KOPT-K1 (cell line): ENCODE data around the gene HIP1R.

Source experiments
- H3K27ac ChIP-seq: fragments of 200-600 bp; sonication (generic); 2 replicates; pipeline ENCODE4 v1.5.1; 2016; ENCODE audit warnings: antibody characterized with exemption, mild to moderate bottlenecking, low read depth, low read length; ENCODE audit not compliant: poor library complexity, severe bottlenecking
- H3K36me3 ChIP-seq: fragments of 200-600 bp; sonication (generic); 2 replicates; pipeline ENCODE4 v1.5.1; 2017; ENCODE audit warnings: antibody characterized with exemption, mild to moderate bottlenecking, low read length, moderate library complexity; ENCODE audit not compliant: insufficient read depth
- H3K9me3 ChIP-seq: fragments of 200-600 bp; sonication (generic); 2 replicates; pipeline ENCODE4 v1.5.1; 2017; ENCODE audit warnings: antibody characterized with exemption, low read length, mild to moderate bottlenecking; ENCODE audit not compliant: insufficient read depth, poor library complexity, severe bottlenecking

The HIP1R gene

DNA sequence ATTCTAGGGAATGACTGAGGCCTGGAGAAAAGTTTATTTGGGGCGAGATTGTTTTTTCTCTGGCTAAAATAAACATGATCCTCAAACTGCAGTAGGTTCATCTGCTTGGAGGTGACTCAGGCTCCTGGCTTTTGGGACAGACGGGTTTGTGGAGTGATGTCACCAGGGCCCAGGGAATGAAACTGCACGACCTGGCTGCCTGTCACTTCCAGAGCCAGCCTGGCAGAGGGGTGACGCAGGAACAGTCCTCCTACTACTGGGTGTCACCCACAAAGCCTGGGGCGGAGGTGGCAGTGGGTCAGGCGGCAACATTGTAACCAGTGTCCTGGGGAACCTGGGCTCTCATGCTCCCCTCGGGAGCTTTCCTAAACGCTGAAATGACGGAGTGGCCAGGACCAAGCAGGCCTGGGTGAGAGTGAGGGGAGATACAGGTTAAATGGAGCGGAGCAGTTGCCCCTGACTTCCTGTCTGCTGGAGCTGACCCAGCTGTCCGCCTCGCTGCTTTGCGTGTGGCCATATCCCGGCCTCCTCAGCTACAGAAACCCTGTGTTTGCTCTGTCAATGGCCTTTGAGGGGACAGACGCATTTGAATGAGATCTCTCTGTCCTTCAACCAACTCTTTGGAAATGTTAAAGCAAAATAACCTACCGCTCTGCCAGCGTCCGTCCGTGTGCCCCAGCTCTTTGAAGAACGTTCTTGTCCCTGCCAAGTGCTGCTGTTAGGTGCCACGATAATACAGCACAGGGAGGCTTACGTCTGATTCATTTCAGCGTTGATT lies 6.5 kb downstream of the HIP1R start:
- no peak overlapping the region for H3K27ac ChIP-seq
- H3K36me3 ChIP-seq = peaks cover 15% of the 10 kb centered on the region; the same call in 1 of the 2 replicates
- H3K9me3 ChIP-seq = no peaks in the 10 kb centered on the region

DNA sequence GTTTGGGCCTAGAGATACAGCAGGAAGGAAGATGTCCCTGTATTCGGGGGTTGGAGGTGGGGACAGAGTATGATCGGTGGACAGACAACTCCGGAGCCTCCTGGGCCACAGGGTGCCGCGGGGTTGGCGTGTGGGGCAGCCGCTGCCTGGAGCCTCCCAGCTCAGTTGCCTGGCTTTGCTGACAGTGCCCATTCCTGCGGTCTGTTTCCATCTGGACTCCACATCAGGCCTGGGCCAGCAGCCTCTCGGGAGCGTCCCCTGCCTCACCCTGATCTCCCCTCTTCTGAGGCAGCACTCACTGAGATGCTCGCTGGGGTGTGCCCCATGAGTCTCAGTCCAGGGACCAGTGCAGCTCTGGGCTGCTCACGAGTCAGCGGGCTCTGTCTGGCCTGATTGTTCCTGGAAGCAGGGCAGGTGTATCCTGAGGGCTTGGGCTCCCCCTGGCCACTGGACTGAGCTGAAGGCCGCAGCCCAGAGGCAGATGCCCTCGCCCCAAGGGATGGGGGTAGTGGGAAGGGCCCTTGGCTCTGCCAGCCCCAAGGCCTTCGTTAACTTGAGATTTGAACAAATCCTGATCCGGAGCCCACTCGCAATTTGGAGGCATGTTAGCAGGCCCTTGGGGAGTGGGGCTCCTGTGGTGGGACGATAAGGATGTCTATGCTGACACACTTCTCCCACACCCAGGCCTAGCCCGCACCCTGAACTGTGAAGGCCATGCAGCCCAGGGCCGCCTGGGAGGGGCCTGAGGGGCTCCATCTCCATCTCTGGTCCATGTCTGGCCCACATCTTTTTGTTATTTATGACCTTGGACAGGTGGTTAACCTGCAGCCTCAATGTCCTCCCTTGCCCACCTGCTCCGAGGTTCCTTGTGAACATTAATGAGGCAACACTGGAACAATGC lies 7.5 kb downstream of the HIP1R start:
- Histone ChIP-seq H3K36me3 (peaks cover 15% of the 10 kb centered on the region; the same call in 1 of the 2 replicates), H3K9me3 (no peaks in the 10 kb centered on the region), H3K27ac (no peak overlapping the region)

DNA sequence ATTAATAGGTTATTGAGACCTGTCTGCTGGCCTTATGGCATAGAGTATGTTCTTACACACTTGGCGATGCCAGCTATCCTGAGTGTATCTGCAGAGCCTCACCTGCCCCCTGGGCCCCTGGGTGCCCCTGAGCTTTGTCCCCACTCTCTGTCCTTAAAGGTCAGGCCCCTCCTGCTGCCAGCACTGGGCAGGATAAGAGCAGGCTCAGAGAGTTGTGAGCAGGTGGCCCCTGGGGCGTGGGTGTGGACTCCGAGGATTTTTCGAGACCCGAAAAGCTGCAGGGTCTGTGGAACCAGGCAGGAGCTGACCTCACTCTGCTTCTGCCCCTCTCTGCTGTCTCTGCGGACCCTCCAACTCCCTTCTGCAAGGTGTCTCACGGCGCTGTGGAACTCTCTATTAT lies 8.2 kb downstream of the HIP1R start:
- Histone ChIP-seq H3K27ac (no peak overlapping the region), H3K9me3 (no peaks in the 10 kb centered on the region), H3K36me3 (peaks cover 15% of the 10 kb centered on the region; the same call in 1 of the 2 replicates)

DNA sequence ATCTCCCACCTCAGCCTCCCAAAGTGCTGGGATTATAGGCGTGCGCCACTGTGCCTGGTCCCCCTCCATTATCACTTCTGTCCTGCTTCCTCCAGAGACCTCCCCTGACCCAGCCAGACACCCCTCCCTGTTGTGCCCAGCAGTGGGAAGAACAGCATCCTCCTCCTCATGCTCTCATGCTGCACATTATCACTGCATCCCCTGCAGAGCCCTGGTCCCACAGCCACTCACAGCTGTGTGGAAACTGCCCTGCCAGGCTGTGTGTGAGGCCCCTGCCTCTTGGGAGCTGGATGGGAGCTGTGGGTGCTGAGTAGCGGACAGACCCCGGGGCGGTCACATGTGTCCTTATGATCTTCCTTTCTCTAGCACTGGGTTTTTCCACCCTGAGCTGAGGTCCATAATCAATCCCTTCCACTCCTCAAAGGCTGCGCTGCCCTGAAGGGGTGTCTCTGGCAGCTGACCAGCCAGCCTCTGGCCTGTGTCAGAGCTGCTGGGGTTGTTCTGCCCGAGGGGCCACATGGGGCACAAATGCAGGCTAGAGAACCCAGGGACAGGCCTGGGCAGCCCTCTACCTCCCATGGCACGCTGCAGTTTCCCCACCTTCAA lies 9.2 kb downstream of the HIP1R start:
- Histone ChIP-seq H3K9me3 (no peaks in the 10 kb centered on the region), H3K36me3 (peaks cover 9% of the 10 kb centered on the region; the same call in 1 of the 2 replicates), H3K27ac (no peak overlapping the region)

DNA sequence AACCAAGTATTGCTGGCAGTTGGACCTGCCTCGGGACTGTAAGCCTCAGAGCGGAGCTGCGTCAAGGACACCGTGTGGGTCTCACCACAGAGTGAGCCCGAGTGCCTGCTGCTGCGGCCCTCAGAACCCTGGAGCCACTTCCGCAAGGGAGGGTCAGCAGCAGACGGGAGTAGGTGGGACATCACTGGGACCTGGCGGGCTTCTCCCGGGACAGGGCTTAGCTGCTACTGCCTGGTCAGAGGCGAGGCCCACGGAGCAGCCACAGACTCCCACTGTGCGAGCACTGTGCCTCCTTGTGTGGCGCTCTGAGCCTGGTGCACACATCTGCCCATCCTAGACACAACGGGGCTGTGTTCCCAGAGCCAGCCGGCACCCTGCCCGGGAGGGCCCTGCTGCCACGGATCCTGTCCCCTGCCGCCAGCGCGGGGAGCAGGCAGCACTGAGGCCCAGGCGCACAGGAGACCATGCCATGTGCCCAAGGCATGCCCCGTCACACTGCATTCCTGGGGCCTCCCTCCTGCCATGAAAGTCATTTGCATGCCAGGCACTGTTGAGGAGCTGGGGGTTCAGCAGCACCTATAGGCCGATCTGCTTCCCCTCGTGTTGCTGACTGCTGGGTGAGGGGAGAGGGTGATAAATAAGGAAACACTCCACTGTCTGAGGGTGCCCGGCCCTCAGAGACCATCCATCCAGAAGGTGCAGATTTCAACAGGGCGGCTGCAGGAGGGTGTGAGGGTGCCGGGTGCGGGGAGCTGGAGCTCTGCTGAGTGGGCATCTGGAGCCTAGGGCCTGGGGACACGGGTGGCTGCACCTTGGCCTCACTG lies 10.0 kb downstream of the HIP1R start:
- H3K9me3 ChIP-seq = no peaks in the 10 kb centered on the region
- H3K36me3 ChIP-seq = peaks cover 8% of the 10 kb centered on the region; the same call in 1 of the 2 replicates
- H3K27ac ChIP-seq = no peak overlapping the region

DNA sequence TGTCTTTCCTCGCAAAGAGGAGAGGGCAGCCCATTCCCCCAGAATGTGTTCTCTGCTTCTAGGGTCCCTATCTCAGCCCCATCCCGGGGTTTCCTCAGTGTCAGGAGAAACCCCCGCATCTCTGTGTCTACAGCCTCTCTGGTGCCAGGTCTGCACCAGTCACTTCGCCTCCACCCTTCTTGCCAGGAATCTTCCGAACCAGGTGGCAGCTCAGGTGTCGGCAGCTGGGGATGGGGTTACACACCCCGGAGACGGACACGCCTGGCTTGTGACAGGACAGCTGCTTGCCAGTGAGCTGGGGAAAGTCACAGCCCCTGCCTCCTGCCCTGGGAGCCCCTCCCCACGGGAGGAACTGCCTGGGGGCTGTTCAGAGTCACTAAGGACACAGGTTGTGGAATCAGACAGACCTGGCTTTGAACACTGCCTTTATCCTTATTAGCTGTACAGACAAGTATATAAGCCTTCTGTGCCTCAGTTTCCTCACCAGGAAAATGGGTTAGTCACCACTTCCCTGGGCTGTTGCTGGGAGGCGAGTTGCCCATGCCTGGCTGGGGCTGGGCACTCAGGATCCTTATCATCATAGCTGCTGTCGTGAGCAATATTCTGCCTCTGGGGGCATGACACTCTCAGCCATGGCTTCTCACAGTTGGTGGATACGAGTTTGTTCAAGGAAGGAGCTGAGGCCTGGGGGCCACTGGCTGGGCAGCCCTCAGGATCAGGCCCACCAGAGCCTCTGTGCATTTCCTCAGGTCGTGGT lies 10.8 kb downstream of the HIP1R start:
- no peaks in the 10 kb centered on the region for H3K9me3 ChIP-seq

DNA sequence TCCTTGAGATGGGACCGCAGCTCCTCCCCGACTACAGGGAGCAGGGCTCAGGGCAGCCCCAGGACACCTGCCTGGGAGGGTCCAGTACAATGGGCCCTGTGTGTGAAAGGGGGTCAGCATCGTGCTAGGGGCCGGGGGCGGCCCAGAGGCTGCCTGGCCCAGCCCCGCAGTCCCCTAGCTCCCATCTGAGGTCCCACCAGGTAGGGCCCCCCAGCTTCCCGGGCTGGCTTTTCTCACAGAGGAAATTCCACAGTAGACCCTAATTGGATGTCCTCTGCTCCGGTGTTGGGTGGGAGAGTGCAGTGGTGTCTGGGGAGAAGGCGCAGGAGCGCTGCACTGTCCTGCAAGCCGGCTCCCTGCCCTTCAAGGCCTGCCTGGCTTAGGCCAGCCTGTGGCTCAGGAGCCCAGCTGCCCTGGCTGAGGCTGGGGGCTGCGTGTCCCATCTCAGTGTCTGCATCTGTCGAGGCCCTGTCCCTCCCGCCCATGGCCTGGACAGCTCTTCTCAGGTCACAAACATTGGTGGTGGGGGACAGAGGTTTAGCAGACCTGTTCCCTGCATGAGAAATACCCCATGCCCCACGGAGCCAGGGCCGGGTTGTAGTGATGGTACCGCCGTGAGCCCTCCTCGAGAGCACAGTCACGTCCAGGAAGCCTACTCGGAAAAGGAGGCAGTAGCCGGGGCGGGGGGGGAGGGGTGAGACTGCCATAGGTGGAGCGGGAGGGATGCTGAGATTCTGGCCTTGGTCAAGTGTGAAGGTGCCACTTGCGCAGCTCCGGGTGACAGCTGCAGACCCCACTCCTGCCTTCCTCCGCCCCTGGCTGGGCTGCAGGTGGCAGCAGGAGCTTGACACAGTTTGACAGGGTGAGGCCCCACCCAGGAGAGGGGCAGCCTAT lies 11.6 kb downstream of the HIP1R start:
- Histone ChIP-seq H3K9me3 (no peaks in the 10 kb centered on the region), H3K36me3 (peaks cover 17% of the 10 kb centered on the region; the same call in 1 of the 2 replicates), H3K27ac (no peak overlapping the region)

More for the DNA sequence above, 10.8 kb downstream of the HIP1R start:
- Histone ChIP-seq H3K36me3 (peaks cover 8% of the 10 kb centered on the region; the same call in 1 of the 2 replicates), H3K27ac (no peak overlapping the region)

DNA sequence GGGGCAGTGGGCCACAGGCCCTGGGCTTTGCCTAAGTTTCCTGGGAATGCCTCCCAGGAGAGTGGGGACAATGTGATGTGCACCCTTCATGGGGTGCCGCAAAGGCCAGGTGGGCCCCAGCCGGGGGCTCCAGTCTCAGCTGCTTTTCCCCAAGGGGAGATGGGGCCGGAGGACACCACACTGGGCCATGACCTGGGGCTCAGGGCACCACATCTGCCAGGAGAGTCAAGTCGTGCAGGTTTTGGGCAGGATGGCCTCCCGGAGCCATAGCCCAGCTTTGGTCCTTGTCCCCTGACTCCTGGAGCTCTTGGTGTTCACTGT lies 12.2 kb downstream of the HIP1R start:
- Histone ChIP-seq H3K27ac (no peak overlapping the region), H3K9me3 (no peaks in the 10 kb centered on the region), H3K36me3 (peaks cover 21% of the 10 kb centered on the region; the same call in 1 of the 2 replicates)

DNA sequence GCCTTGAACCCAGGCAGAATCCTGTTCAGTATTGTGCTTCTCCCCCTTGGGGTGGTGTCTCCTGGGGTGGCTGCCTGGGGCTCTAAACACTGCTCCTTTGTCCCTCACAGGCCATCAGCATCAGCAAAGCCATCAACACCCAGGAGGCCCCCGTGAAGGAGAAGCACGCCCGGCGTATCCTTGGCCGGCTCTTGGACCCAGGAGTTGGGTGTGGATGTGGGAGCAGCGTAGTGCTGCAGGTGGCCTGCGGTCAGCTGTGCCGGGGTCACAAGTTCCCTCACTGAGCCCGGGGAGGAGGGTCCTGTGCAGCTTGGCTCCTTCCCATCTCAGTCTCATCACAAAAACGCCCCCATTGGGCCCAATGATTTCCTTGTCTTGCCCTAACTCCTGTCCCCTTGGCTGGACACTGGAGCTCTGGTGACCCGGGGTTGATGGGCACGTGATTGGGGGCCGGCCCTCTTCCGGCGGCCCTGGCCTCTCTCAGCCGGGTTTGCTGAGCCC lies 12.7 kb downstream of the HIP1R start:
- no peaks in the 10 kb centered on the region for H3K9me3 ChIP-seq
- no peak overlapping the region for H3K27ac ChIP-seq
- H3K36me3 ChIP-seq = peaks cover 25% of the 10 kb centered on the region; the same call in 1 of the 2 replicates

DNA sequence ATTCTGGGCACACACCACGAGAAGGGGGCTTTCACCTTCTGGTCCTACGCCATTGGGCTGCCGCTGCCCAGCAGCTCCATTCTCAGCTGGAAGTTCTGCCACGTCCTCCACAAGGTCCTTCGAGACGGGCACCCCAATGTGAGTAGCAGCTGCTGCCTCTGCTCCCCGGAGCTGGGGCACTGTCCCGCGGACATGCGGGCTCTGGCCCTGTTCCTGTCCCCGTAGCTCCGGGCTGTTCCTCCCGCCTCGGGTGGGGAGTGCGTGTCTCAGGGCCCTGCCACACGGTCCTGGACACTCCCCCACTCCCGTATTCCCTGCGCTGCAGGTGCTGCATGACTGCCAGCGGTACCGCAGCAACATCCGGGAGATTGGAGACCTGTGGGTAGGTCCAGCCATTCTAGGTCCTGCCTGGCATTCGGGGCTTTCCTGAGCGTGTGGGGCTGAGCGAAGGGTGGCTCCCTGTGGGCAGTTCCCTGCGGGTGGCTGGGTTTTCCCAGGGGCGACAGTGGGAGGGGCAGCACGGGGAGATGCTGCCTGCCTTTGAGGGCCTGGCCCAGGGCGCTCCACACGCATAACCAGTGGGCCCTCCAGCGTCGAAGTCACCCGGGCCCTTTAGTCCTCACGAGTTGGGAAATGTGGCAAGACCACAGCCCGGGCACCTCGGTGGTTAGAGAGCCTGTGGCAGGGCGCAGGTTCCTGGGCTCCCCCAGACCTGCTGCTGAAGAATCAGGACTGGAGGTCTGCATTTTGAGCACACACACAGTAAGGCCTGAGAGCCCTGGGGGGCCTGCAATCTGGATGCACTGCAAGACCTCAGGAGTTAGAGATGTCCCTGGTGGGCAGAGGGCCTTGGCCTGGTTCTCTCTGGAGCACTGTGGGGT lies 13.5 kb downstream of the HIP1R start:
- H3K9me3 ChIP-seq = no peaks in the 10 kb centered on the region
- no peak overlapping the region for H3K27ac ChIP-seq
- H3K36me3 ChIP-seq = peaks cover 25% of the 10 kb centered on the region; the same call in 1 of the 2 replicates

DNA sequence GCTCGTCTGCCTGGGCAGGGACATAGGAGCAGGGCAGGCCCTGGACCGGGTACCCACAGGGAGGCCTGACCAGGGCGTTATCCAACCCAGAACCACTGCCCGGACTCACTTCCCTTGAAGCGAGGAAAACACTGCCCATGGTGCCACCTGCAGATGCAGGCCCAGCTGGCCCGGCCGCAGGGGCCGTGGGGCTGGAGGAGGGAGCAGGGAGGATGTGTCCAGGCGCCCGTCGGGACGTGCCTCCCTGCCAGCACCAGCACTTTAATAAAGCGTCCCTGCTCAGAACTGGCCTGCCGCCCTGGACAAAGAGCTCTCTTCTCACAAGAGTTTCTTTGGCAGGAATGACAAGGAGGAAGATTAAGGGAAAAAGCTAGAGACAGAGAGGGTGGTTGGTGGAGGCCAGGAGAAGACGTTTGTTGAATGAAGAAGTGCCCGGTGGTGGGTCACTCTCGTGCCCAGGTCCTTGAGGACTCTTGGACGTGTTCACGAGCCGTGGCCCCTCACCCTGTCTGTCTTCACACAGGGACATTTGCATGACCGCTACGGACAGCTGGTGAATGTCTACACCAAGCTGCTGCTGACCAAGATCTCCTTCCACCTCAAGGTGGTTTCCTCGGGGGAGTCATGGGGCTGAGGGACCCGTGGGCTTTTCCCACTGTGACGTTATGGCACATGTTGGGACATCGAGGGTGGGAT lies 14.2 kb downstream of the HIP1R start:
- Histone ChIP-seq H3K36me3 (peaks cover 28% of the 10 kb centered on the region; the same call in 1 of the 2 replicates), H3K27ac (no peak overlapping the region), H3K9me3 (no peaks in the 10 kb centered on the region)

DNA sequence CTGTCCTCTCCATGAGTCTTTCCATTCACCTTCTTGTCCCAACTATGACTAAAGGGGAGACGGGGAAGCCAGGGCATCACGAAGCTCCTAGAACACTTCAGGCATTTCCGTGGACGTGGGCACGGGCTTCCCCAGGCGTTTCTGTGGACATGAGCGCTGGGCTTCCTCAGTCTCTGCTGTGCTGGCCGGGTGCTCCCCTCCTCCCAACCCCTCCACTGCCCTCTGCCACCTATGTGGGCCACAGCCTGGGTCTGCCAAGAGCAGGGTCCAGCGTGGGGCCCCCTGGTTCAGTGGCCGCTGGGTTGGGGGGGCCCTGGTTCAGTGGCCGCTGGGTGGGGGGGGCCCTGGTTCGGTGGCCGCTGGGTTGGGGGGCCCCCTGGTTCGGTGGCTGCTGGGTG lies 14.8 kb downstream of the HIP1R start:
- Histone ChIP-seq H3K9me3 (no peaks in the 10 kb centered on the region), H3K27ac (no peak overlapping the region), H3K36me3 (peaks cover 33% of the 10 kb centered on the region)
